HepG2 (cell line): ENCODE measurements around the gene MBTD1. TPM values are rescaled to one million over a fixed set of nuclear protein-coding genes. Genes with fewer than 3 reads are reported as not detected.

Source experiments
- ARNT2 ChIP-seq: sonication (generic); formaldehyde crosslinking; IDR thresholded peaks from 2 replicates; pipeline ENCODE4 v1.8.0; 2022; ENCODE audit warnings: mild to moderate bottlenecking, low read depth, missing genetic modification reagents, moderate library complexity
- DNMT3B ChIP-seq: conservative IDR thresholded peaks from 2 replicates; pipeline ENCODE4 v1.6.1; 2016; ENCODE audit warnings: missing biosample characterization, control low read depth
- HNRNPH1 ChIP-seq: fragments of 200-400 bp; formaldehyde crosslinking; optimal IDR thresholded peaks from 2 replicates; pipeline ENCODE3; 2017; ENCODE audit warnings: mild to moderate bottlenecking, low read depth, low read length
- KDM5B ChIP-seq: sonication (generic); formaldehyde crosslinking; IDR thresholded peaks from 2 replicates; pipeline ENCODE4 v1.4.0; 2020; ENCODE audit warnings: missing genetic modification reagents, mild to moderate bottlenecking, borderline replicate concordance
- LCORL ChIP-seq, 2 experiments: fragments of 450-650 bp in 1 of 2; sonication (generic) in 1 of 2; formaldehyde crosslinking in 1 of 2; IDR thresholded peaks; 2 replicates each; pipeline versions ENCODE4 v1.5.0 to v1.6.1; 2017 to 2020; ENCODE audit warnings: antibody characterized with exemption in 1 of 2, missing genetic modification reagents in 1 of 2
- PHF5A ChIP-seq: IDR thresholded peaks from one replicate; pipeline ENCODE4 v1.6.1; 2018; ENCODE audit warnings: low read depth, missing genetic modification reagents; ENCODE audit not compliant: unreplicated experiment
- ZBTB7B ChIP-seq: sonication (generic); formaldehyde crosslinking; IDR thresholded peaks from 2 replicates; pipeline ENCODE4 v1.4.0; 2020; ENCODE audit warnings: missing genetic modification reagents
- ZFY ChIP-seq: sonication (generic); formaldehyde crosslinking; IDR thresholded peaks from 2 replicates; pipeline ENCODE4 v1.4.0; 2020; ENCODE audit warnings: missing genetic modification reagents
- ZMYM3 ChIP-seq: sonication (generic); formaldehyde crosslinking; IDR thresholded peaks from 2 replicates; pipeline ENCODE4 v1.5.1; 2020; ENCODE audit warnings: mild to moderate bottlenecking, missing genetic modification reagents
- ZNF205 ChIP-seq: IDR thresholded peaks from 2 replicates; pipeline ENCODE4 v1.6.1; 2018; ENCODE audit warnings: missing biosample characterization, missing genetic modification reagents
- ZNF350 ChIP-seq: sonication (generic); formaldehyde crosslinking; IDR thresholded peaks from 2 replicates; pipeline ENCODE4 v1.4.0; 2020; ENCODE audit warnings: mild to moderate bottlenecking, low read depth, missing genetic modification reagents, borderline replicate concordance
- ZNF451 ChIP-seq: sonication (generic); formaldehyde crosslinking; IDR thresholded peaks from 2 replicates; pipeline ENCODE4 v1.5.0; 2020; ENCODE audit warnings: mild to moderate bottlenecking, missing genetic modification reagents
- ZNF547 ChIP-seq: sonication (generic); formaldehyde crosslinking; IDR thresholded peaks from 2 replicates; pipeline ENCODE4 v1.5.1; 2020; ENCODE audit warnings: mild to moderate bottlenecking, missing genetic modification reagents
- ZNF607 ChIP-seq: sonication (generic); formaldehyde crosslinking; IDR thresholded peaks from 2 replicates; pipeline ENCODE4 v1.5.1; 2020; ENCODE audit warnings: missing genetic modification reagents, mild to moderate bottlenecking, borderline replicate concordance
- ZNF703 ChIP-seq: sonication (generic); formaldehyde crosslinking; IDR thresholded peaks from 2 replicates; pipeline ENCODE4 v1.5.1; 2020; ENCODE audit warnings: missing genetic modification reagents, mild to moderate bottlenecking, moderate library complexity, borderline replicate concordance
- polyA plus RNA-seq, 8 experiments: library from polyadenylated mRNA; depleted of rRNA in 3 of 8; stranded (reverse) in 7 of 8; unstranded in 1 of 8; fragments of >200 nt; fragmentation: Illumina TruSeq in 4 of 8; extraction: Trizol in 4 of 8; gene quantifications; 2 replicates each; pipeline versions ENCODE4 v1.2.1 to v1.2.3, GENCODE V29; 2011 to 2016; ENCODE audit warnings: low read depth in 4 of 8, missing spikeins in 1 of 8, mixed read lengths in 1 of 8; ENCODE audit not compliant: insufficient read depth in 1 of 8
- total RNA-seq, 5 experiments: library from RNA; depleted of rRNA; stranded (reverse); fragments of >200 nt; fragmentation: Illumina TruSeq; extraction: Trizol; gene quantifications; 2 replicates each; pipeline ENCODE4 v1.2.3, GENCODE V29; 2016; ENCODE audit warnings: low read depth in 1 of 5
- TF ChIP-seq, protein P1 (sequence below): sonication (generic); formaldehyde crosslinking; IDR thresholded peaks from 2 replicates; pipeline ENCODE4 v1.4.0; 2020; ENCODE audit warnings: missing genetic modification reagents, borderline replicate concordance
- TF ChIP-seq, protein P2 (sequence below): sonication (generic); formaldehyde crosslinking; IDR thresholded peaks from 2 replicates; pipeline ENCODE4 v1.5.0; 2020; ENCODE audit warnings: missing genetic modification reagents

MBTD1 gene
- total and polyA plus RNA-seq, 2 of the 13 experiments (the other 11 are each of a cell fraction or from before 2014, with no cell fraction given) = 20.9 TPM

DNA sequence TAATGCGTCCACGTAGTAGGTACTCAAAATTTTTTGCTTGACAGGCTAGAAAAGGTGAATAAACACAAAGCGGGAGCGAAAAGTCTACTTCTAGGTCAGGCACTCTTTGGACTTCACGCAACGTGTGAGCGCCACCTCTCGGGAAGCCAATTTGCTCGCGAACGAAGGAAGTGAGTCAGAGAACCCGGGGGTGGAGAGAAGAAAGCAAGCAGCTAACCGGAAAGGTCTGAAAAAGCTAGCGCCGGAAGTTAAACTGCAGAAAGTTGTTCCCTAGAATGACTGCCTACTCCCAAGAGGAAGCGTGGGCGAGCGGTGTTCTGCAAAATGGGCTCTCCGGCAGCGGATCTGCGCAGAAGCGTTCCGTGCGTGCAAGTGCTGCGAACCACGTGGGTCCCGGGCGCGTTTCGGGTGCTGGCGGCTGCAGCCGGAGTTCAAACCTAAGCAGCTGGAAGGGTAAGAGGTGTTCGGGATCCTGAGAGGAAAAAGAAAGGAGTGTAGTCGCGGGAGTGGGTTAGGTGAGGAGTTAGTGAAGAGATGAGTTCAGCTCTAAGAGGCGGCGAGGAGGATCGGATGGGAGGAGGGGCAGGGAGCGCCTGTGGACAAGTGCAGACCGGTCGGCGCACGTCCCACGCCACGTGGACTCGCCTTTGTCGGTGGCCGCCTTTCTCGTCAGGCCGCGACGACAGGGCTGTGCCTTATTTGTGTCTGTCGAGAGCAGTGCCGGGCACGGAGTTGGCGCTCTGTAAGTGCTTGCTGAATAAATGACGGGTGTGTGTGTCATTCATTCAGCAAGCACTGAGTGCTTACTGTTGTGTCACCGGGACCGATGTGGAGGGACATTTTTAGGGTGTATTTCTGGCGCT is 106.4 kb downstream of the MBTD1 start, which contains the start of gene NME1 (continued):
- TF ChIP-seq, protein P1, sequence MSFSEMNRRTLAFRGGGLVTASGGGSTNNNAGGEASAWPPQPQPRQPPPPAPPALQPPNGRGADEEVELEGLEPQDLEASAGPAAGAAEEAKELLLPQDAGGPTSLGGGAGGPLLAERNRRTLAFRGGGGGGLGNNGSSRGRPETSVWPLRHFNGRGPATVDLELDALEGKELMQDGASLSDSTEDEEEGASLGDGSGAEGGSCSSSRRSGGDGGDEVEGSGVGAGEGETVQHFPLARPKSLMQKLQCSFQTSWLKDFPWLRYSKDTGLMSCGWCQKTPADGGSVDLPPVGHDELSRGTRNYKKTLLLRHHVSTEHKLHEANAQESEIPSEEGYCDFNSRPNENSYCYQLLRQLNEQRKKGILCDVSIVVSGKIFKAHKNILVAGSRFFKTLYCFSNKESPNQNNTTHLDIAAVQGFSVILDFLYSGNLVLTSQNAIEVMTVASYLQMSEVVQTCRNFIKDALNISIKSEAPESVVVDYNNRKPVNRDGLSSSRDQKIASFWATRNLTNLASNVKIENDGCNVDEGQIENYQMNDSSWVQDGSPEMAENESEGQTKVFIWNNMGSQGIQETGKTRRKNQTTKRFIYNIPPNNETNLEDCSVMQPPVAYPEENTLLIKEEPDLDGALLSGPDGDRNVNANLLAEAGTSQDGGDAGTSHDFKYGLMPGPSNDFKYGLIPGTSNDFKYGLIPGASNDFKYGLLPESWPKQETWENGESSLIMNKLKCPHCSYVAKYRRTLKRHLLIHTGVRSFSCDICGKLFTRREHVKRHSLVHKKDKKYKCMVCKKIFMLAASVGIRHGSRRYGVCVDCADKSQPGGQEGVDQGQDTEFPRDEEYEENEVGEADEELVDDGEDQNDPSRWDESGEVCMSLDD (CRISPR knock-in tag) = peak; percentile 89; the same call in 1 of the 2 replicates
- TF ChIP-seq LCORL (IDR thresholded peaks at IDR 0.05) (0 out of 2 replicates have a peak, but pooled peaks have one; percentile 11), LCORL (CRISPR knock-in tag; IDR thresholded peaks at IDR 0.05) (peak; percentile 95), PHF5A (CRISPR knock-in tag) (peak; percentile 100), ARNT2 (CRISPR knock-in tag) (peak; percentile 99), ZNF350 (CRISPR knock-in tag) (peak; percentile 100), ZNF205 (CRISPR knock-in tag) (peak; percentile 96), DNMT3B (peak; percentile 73), ZNF451 (CRISPR knock-in tag) (peak; percentile 97), HNRNPH1 (no peak), KDM5B (CRISPR knock-in tag) (peak; percentile 97; the same call in 1 of the 2 replicates), ZNF703 (no peak), ZBTB7B (CRISPR knock-in tag) (peak; percentile 94), ZNF607 (peak; percentile 99), ZFY (CRISPR knock-in tag) (peak; percentile 84), ZNF547 (CRISPR knock-in tag) (peak; percentile 96), ZMYM3 (CRISPR knock-in tag) (peak; percentile 90)
- TF ChIP-seq, protein P2, sequence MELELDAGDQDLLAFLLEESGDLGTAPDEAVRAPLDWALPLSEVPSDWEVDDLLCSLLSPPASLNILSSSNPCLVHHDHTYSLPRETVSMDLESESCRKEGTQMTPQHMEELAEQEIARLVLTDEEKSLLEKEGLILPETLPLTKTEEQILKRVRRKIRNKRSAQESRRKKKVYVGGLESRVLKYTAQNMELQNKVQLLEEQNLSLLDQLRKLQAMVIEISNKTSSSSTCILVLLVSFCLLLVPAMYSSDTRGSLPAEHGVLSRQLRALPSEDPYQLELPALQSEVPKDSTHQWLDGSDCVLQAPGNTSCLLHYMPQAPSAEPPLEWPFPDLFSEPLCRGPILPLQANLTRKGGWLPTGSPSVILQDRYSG (CRISPR knock-in tag) = no peak
